Fibroblast of lung (primary cell): Measurements from ENCODE around the gene HSD17B12. TPM values are rescaled to one million over a fixed set of nuclear protein-coding genes. Genes with fewer than 3 reads are reported as not detected.

Experiments
- DNase-seq, 2 donors: peaks; one replicate each; pipeline versions ENCODE4 v3.0.0 to v3.0.0-alpha.2; 2010; ENCODE audit warnings: low read depth in 2 of 2
- H2AFZ ChIP-seq: 2 replicates; pipeline ENCODE4 v1.5.1; 2012; ENCODE audit warnings: low read length, control low read depth, inconsistent platforms
- H3K27ac ChIP-seq: 2 replicates; pipeline ENCODE4 v1.5.1; 2011; ENCODE audit warnings: low read length, control low read depth; ENCODE audit not compliant: insufficient read depth
- H3K27me3 ChIP-seq: 2 replicates; pipeline ENCODE4 v1.5.1; 2011; ENCODE audit warnings: mild to moderate bottlenecking, low read length; ENCODE audit not compliant: control insufficient read depth, insufficient read depth
- H3K36me3 ChIP-seq: 2 replicates; pipeline ENCODE4 v1.5.1; 2011; ENCODE audit warnings: low read length; ENCODE audit not compliant: control insufficient read depth, insufficient read depth
- H3K4me1 ChIP-seq: 2 replicates; pipeline ENCODE4 v1.5.1; 2011; ENCODE audit warnings: low read length; ENCODE audit not compliant: control insufficient read depth, insufficient read depth; ENCODE audit errors: extremely low read depth
- H3K4me2 ChIP-seq: 2 replicates; pipeline ENCODE4 v1.5.1; 2011; ENCODE audit warnings: low read length, control low read depth; ENCODE audit not compliant: insufficient read depth; ENCODE audit errors: extremely low read depth
- H3K4me3 ChIP-seq, 4 experiments: fragments of 200-600 bp in 1 of 4; sonication (generic) in 1 of 4; replicated peaks in 1 of 4; 2 replicates each; pipeline ENCODE4 v1.5.1; 2011 to 2016; ENCODE audit warnings: low read length in 4 of 4, low read depth in 3 of 4, mild to moderate bottlenecking in 3 of 4, control low read depth in 2 of 4, inconsistent platforms in 1 of 4, mixed read lengths in 1 of 4; ENCODE audit not compliant: insufficient read depth in 1 of 4; ENCODE audit errors: control extremely low read depth in 1 of 4
- H3K79me2 ChIP-seq: 2 replicates; pipeline ENCODE4 v1.5.1; 2012; ENCODE audit warnings: mild to moderate bottlenecking, low read length, inconsistent platforms; ENCODE audit not compliant: control insufficient read depth, insufficient read depth
- H3K9ac ChIP-seq: 2 replicates; pipeline ENCODE4 v1.5.1; 2011; ENCODE audit warnings: mild to moderate bottlenecking, low read length, control low read depth; ENCODE audit not compliant: insufficient read depth
- H3K9me3 ChIP-seq: 2 replicates; pipeline ENCODE4 v1.5.1; 2012; ENCODE audit warnings: low read depth, low read length; ENCODE audit not compliant: control insufficient read depth, insufficient read depth
- H4K20me1 ChIP-seq: 2 replicates; pipeline ENCODE4 v1.5.1; 2011; ENCODE audit warnings: low read length; ENCODE audit not compliant: control insufficient read depth, insufficient read depth; ENCODE audit errors: extremely low read depth
- CTCF ChIP-seq, 2 donors: IDR thresholded peaks in 1 of 2; conservative IDR thresholded peaks in 1 of 2; 1 replicate in 1 of 2; 2 replicates in 1 of 2; pipeline ENCODE4 v1.5.1; 2011 to 2012; ENCODE audit warnings: low read length in 2 of 2, control low read depth in 1 of 2, inconsistent platforms in 1 of 2, low read depth in 1 of 2, mild to moderate bottlenecking in 1 of 2
- EZH2 ChIP-seq: IDR thresholded peaks from 2 replicates; pipeline ENCODE4 v1.5.1; 2012; ENCODE audit warnings: low read length, control low read depth, mild to moderate bottlenecking; ENCODE audit errors: missing control alignments
- polyA plus RNA-seq, 2 donors: library from polyadenylated mRNA; depleted of rRNA in 1 of 2; stranded (reverse) in 1 of 2; unstranded in 1 of 2; fragments of >200 nt; gene quantifications; 2 replicates each; pipeline ENCODE4 v1.2.1, GENCODE V29; 2011 to 2012; ENCODE audit warnings: missing spikeins in 1 of 2
- total RNA-seq: library from RNA; depleted of rRNA; stranded (reverse); fragments of >200 nt; gene quantifications from 2 replicates; pipeline ENCODE4 v1.2.1, GENCODE V29; 2014

HSD17B12 gene
- total and polyA plus RNA-seq, 2 donors (not counting 1 experiment from before 2014, with no cell fraction given) = 95.4 to 122 TPM

GRCh38 chr11:43812471-43812870 lies 131.9 kb downstream of the HSD17B12 start:
- Histone ChIP-seq H3K4me2 (no peak overlapping the region), H3K27me3 (no peaks in the 10 kb centered on the region), H3K36me3 (peaks cover 2% of the 10 kb centered on the region), H3K9me3 (no peaks in the 10 kb centered on the region), H3K9ac (no peak overlapping the region), H2AFZ (no peak overlapping the region), H3K4me1 (no peaks in the 10 kb centered on the region), H3K79me2 (no peaks in the 10 kb centered on the region), H3K27ac (no peak overlapping the region), H4K20me1 (no peaks in the 10 kb centered on the region), H3K4me3 (no peak overlapping the region)
- no peak for DNase-seq
- TF ChIP-seq CTCF (conservative IDR thresholded peaks at IDR 0.05 in 1 of 2, IDR thresholded peaks at IDR 0.05 in 1 of 2; ENCODE audit: low read depth in 1 of 2, low read length in 2 of 2) (no peak), EZH2 (no peak)

GRCh38 chr11:43818220-43818619 lies 137.7 kb downstream of the HSD17B12 start:
- no peaks in the 10 kb centered on the region for H3K79me2 ChIP-seq

GRCh38 chr11:43819926-43820325 lies 139.4 kb downstream of the HSD17B12 start:
- Histone ChIP-seq H2AFZ (no peak overlapping the region), H3K4me3 (no peak overlapping the region), H3K27me3 (no peaks in the 10 kb centered on the region), H3K27ac (no peak overlapping the region), H3K9me3 (no peaks in the 10 kb centered on the region), H3K9ac (no peak overlapping the region), H3K4me1 (no peaks in the 10 kb centered on the region), H3K79me2 (no peaks in the 10 kb centered on the region), H4K20me1 (no peaks in the 10 kb centered on the region), H3K4me2 (no peak overlapping the region), H3K36me3 (peaks cover 2% of the 10 kb centered on the region)
- no peak for DNase-seq
- TF ChIP-seq CTCF (conservative IDR thresholded peaks at IDR 0.05 in 1 of 2, IDR thresholded peaks at IDR 0.05 in 1 of 2; ENCODE audit: low read depth in 1 of 2, low read length in 2 of 2) = no peak
- TF ChIP-seq EZH2 = no peak

More at GRCh38 chr11:43818220-43818619, 137.7 kb downstream of the HSD17B12 start:
- H3K4me1 ChIP-seq = no peaks in the 10 kb centered on the region
- no peak overlapping the region for H3K9ac ChIP-seq
- no peak overlapping the region for H3K4me2 ChIP-seq
- TF ChIP-seq CTCF (conservative IDR thresholded peaks at IDR 0.05 in 1 of 2, IDR thresholded peaks at IDR 0.05 in 1 of 2; ENCODE audit: low read depth in 1 of 2, low read length in 2 of 2) = no peak
- TF ChIP-seq EZH2 = no peak
- no peak overlapping the region for H2AFZ ChIP-seq
- no peaks in the 10 kb centered on the region for H3K9me3 ChIP-seq
- no peaks in the 10 kb centered on the region for H4K20me1 ChIP-seq
- H3K4me3 ChIP-seq = no peak overlapping the region
- DNase-seq = no peak
- H3K27ac ChIP-seq = no peak overlapping the region
- no peaks in the 10 kb centered on the region for H3K27me3 ChIP-seq
- peaks cover 2% of the 10 kb centered on the region for H3K36me3 ChIP-seq
